Testis (tissue), 3 donors: ENCODE measurements around the gene GGA3. TPM values are rescaled to one million over a fixed set of nuclear protein-coding genes. Genes with fewer than 3 reads are reported as not detected.

ENCODE experiments used
- DNase-seq: peaks from one replicate; pipeline ENCODE4 v3.0.0-alpha.2; 2019
- H3K27ac ChIP-seq, 2 donors: fragments of 200-600 bp; sonication (generic); one replicate each; pipeline ENCODE4 v1.5.1; 2019
- H3K27me3 ChIP-seq: fragments of 200-600 bp; sonication (generic); one replicate; pipeline ENCODE4 v1.5.1; 2019
- H3K36me3 ChIP-seq: fragments of 200-600 bp; sonication (generic); one replicate; pipeline ENCODE4 v1.5.1; 2017; ENCODE audit warnings: low read depth; ENCODE audit errors: missing control alignments
- H3K4me1 ChIP-seq: fragments of 200-600 bp; sonication (generic); one replicate; pipeline ENCODE4 v1.5.1; 2019
- H3K4me3 ChIP-seq, 2 donors: fragments of 200-600 bp; sonication (generic); one replicate each; pipeline ENCODE4 v1.5.1; 2017 to 2019
- H3K9me3 ChIP-seq: fragments of 200-600 bp; sonication (generic); one replicate; pipeline ENCODE4 v1.5.1; 2017
- POLR2A ChIP-seq: fragments of 450-650 bp; IDR thresholded peaks from one replicate; pipeline ENCODE4 v1.6.1; 2017; ENCODE audit warnings: antibody characterized with exemption, mild to moderate bottlenecking, moderate library complexity
- WGBS, 2 donors: methylation state at CpG; one replicate each; pipeline ENCODE4 v1.1.5; 2018; 5-methylcytosine and 5-hydroxymethylcytosine counted together
- intact Hi-C: fragments of 100-400 bp; cut with DNase I; formaldehyde crosslinking; loops from one replicate; pipeline ENCODE4 v1.15.1; 2023; ENCODE audit warnings: low total_unique reads
- polyA plus RNA-seq: library from polyadenylated mRNA; stranded (reverse); fragments of 350-450 nt; fragmentation: Illumina TruSeq; extraction: RNeasy Lipid Tissue Mini Kit (QIAGEN cat#74804); gene quantifications from one replicate; pipeline ENCODE4 v1.2.3, GENCODE V29; 2014; ENCODE audit warnings: low read depth, low replicate concordance; ENCODE audit not compliant: insufficient read depth
- total RNA-seq, 2 donors: library from RNA; depleted of rRNA; stranded (reverse); fragments of >200 nt; gene quantifications; one replicate each; pipeline ENCODE4 v1.2.3, GENCODE V29; 2016
- TF ChIP-seq, protein P1 (sequence below), 3 experiments: fragments of 450-650 bp in 2 of 3; fragments of 200-600 bp in 1 of 3; sonication (generic) in 1 of 3; IDR thresholded peaks; one replicate each; pipeline ENCODE4 v1.5.1; 2016 to 2019; ENCODE audit warnings: antibody characterized with exemption in 3 of 3, mild to moderate bottlenecking in 2 of 3, moderate library complexity in 1 of 3

Gene GGA3
- total and polyA plus RNA-seq, 3 donors from 2014 or later, result 42.9 to 50.2 (median 46.8) TPM

DNA sequence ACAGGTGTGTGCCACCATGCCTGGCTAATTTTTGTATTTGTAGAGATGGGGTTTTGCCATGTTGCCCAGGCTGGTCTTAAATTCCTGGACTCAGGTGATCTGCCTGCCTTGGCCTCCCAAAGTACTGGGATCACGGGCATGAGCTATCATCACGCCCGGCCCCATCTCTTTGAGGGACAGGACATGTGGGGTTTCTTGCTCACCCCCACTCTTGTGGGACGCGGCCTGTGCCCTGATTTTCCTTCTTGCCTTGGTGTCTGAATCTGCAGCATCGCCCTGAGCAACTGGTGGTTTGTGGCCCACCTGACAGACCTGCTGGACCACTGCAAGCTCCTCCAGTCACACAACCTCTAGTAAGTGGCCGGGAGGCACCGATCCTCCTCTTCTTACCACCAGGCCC, 30.3 kb downstream of the GGA3 start:
- Histone ChIP-seq H3K36me3 (no peaks in the 10 kb centered on the region), H3K4me3 (no peak overlapping the region), H3K4me1 (no peaks in the 10 kb centered on the region), H3K27ac (no peak overlapping the region), H3K9me3 (no peaks in the 10 kb centered on the region), H3K27me3 (no peaks in the 10 kb centered on the region)
- intact Hi-C loops, result no loop called here
- no peak for TF ChIP-seq POLR2A
- TF ChIP-seq, protein P1, sequence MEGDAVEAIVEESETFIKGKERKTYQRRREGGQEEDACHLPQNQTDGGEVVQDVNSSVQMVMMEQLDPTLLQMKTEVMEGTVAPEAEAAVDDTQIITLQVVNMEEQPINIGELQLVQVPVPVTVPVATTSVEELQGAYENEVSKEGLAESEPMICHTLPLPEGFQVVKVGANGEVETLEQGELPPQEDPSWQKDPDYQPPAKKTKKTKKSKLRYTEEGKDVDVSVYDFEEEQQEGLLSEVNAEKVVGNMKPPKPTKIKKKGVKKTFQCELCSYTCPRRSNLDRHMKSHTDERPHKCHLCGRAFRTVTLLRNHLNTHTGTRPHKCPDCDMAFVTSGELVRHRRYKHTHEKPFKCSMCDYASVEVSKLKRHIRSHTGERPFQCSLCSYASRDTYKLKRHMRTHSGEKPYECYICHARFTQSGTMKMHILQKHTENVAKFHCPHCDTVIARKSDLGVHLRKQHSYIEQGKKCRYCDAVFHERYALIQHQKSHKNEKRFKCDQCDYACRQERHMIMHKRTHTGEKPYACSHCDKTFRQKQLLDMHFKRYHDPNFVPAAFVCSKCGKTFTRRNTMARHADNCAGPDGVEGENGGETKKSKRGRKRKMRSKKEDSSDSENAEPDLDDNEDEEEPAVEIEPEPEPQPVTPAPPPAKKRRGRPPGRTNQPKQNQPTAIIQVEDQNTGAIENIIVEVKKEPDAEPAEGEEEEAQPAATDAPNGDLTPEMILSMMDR (IDR thresholded peaks at IDR 0.05), result no peak
- 95 to 96% methylated on average over 5 to 8 of the region's 8 CpGs for WGBS, 2 donors
- DNase-seq, result no peak

DNA sequence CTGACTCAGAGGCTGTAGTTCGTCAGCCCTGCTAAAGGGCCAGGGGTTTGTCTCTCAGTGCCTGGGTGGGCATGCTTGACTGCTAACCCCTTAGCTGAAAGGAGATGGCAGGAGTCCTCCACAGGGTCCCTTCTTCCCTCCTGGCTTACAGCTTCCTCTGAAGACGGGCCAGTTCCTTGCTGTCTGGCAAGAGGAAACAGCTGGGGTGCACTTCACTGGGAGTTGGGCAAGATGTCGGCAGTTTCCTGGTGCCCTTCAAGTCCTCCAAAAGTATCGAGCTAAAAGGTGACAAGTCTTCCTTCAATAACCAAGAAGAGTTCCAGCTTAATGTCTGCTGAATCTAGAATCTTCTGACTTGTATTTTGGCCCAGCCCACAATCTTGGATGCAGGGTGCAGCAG, 32.6 kb downstream of the GGA3 start:
- Histone ChIP-seq H3K4me1 (no peaks in the 10 kb centered on the region), H3K36me3 (no peaks in the 10 kb centered on the region), H3K27ac (no peak overlapping the region), H3K9me3 (no peaks in the 10 kb centered on the region), H3K4me3 (no peak overlapping the region), H3K27me3 (no peaks in the 10 kb centered on the region)
- intact Hi-C loops, result no loop called here
- 77 to 80% methylated on average over 3 to 4 of the region's 4 CpGs for WGBS, 2 donors
- no peak for TF ChIP-seq POLR2A
- TF ChIP-seq, protein P1 (IDR thresholded peaks at IDR 0.05), result no peak
- DNase-seq, result no peak

DNA sequence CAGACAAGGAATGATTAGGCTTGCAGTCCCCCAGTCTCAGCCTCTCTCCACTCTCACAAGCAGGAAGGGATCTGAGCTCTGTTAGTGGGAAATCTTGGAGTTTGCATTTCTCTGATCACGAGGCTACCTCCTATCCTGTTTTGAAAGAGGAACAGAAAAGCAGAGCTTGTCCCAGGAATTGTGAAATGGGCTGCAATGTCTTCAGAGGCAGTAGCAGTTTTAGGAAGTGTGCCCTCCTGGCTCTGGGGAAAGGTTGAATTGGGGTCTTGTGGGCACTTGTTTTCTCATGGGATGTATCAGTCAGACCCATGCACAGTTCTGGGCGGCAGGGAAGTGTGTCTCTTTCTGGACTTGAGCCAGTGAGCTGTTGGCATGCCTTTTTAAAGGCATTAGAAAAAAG, 33.1 kb downstream of the GGA3 start:
- Histone ChIP-seq H3K27ac (no peak overlapping the region), H3K36me3 (no peaks in the 10 kb centered on the region), H3K9me3 (no peaks in the 10 kb centered on the region), H3K27me3 (no peaks in the 10 kb centered on the region), H3K4me1 (no peaks in the 10 kb centered on the region), H3K4me3 (no peak overlapping the region)
- TF ChIP-seq, protein P1 (IDR thresholded peaks at IDR 0.05), result no peak
- TF ChIP-seq POLR2A, result no peak
- DNase-seq, result no peak
- WGBS, 2 donors, result 60 to 67% methylated on average over 2 of the region's 2 CpGs
- intact Hi-C loops, result no loop called here

DNA sequence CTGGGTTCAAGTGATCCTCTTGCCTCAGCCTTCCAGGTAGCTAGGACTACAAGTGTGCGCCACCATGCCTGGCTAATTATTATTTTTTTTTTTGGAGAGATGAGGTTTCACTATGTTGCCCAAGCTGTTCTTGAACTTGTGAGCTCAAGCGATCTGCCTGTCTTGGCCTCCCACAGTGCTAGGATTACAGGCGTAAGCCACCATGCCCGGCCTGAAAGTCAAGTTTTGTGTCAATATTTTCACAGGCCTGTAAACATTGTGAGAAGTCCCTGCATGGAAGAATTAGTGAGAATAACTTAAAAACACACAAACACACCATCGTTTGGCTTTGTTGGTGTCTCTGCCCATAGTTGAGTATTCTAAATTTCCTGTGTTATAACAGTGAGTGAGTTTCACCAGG, 33.7 kb downstream of the GGA3 start:
- H3K36me3 ChIP-seq, result no peaks in the 10 kb centered on the region
- no peak for TF ChIP-seq POLR2A
- intact Hi-C loops, result no loop called here
- 88 to 92% methylated on average over 5 of the region's 5 CpGs for WGBS, 2 donors
- no peaks in the 10 kb centered on the region for H3K9me3 ChIP-seq
- H3K27me3 ChIP-seq, result no peaks in the 10 kb centered on the region
- no peak overlapping the region for H3K4me3 ChIP-seq
- H3K27ac ChIP-seq, result no peak overlapping the region
- no peak for DNase-seq
- H3K4me1 ChIP-seq, result no peaks in the 10 kb centered on the region

DNA sequence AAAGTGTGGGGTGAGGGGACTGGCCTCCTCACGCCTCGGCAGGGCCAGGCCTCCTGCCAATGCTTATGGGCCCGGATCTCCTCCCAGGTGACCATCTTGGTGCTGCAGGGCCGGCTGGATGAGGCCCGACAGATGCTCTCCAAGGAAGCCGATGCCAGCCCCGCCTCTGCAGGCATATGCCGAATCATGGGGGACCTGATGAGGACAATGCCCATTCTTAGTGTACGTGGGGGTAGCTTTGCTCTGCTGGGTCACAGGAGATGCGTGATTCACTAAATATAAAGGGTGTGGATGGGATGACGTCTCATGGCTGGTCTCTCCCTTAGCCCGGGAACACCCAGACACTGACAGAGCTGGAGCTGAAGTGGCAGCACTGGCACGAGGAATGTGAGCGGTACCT, 36.4 kb downstream of the GGA3 start:
- H3K27me3 ChIP-seq, result no peaks in the 10 kb centered on the region
- no peak for DNase-seq
- H3K36me3 ChIP-seq, result no peaks in the 10 kb centered on the region
- H3K4me3 ChIP-seq, result no peak overlapping the region
- TF ChIP-seq, protein P1 (IDR thresholded peaks at IDR 0.05), result no peak
- no peak for TF ChIP-seq POLR2A
- 75% methylated on average over 13 to 14 of the region's 14 CpGs for WGBS, 2 donors
- no peaks in the 10 kb centered on the region for H3K4me1 ChIP-seq
- no peak overlapping the region for H3K27ac ChIP-seq
- H3K9me3 ChIP-seq, result no peaks in the 10 kb centered on the region
- intact Hi-C loops, result no loop called here
